IMR-90 (cell line): ENCODE measurements around the gene CCDC17. TPM values are rescaled to one million over a fixed set of nuclear protein-coding genes. Genes with fewer than 3 reads are reported as not detected.

Experiments
- ATAC-seq: fragments of 200-7000 bp; cut with Tn5 transposase; 2 replicates; pipeline ENCODE4 v1.9.1; 2020; ENCODE audit warnings: low read depth, mild to moderate bottlenecking, moderate library complexity
- BruUV-seq: library from RNA; stranded (reverse); fragments of 400-500 nt; replicated peaks from 2 replicates; lab custom pipeline; 2021; lab: Mats Ljungman, UMichigan
- CTCF ChIA-PET: fragments of 300-600 bp; formaldehyde crosslinking; extraction: SDS; loops from one replicate; lab custom pipeline; 2021; ENCODE audit warnings: antibody characterized with exemption; lab: Yijun Ruan, JAX
- POLR2A ChIA-PET: fragments of 300-600 bp; sonication (Branson Sonifier 250); formaldehyde crosslinking; loops from one replicate; lab custom pipeline; 2022; ENCODE audit warnings: antibody characterized with exemption; ENCODE audit not compliant: unreplicated experiment; lab: Charles Lee
- DNase-seq: peaks from one replicate; pipeline ENCODE4 v3.0.0; 2013
- H2AFZ ChIP-seq: replicated peaks from 2 replicates; pipeline ENCODE3; 2013; ENCODE audit warnings: low read length, mild to moderate bottlenecking; ENCODE audit not compliant: poor library complexity
- H2AK5ac ChIP-seq: 2 replicates; pipeline ENCODE4 v1.6.1; 2013; ENCODE audit warnings: low read depth, low read length, inconsistent platforms
- H2AK9ac ChIP-seq: replicated peaks from 2 replicates; pipeline ENCODE3; 2013; ENCODE audit warnings: mild to moderate bottlenecking, low read depth, low read length, moderate library complexity; ENCODE audit not compliant: poor library complexity
- H2BK120ac ChIP-seq: 2 replicates; pipeline ENCODE4 v1.6.1; 2013; ENCODE audit warnings: low read depth, low read length, inconsistent platforms
- H2BK15ac ChIP-seq: 3 replicates; pipeline ENCODE4 v1.6.1; 2013; ENCODE audit warnings: low read depth, low read length, inconsistent platforms
- H2BK20ac ChIP-seq: 2 replicates; pipeline ENCODE4 v1.6.1; 2013; ENCODE audit warnings: low read depth, mild to moderate bottlenecking, inconsistent platforms, low read length, moderate library complexity
- H2BK5ac ChIP-seq: 2 replicates; pipeline ENCODE4 v1.6.1; 2013; ENCODE audit warnings: mild to moderate bottlenecking, low read depth, low read length, inconsistent platforms; ENCODE audit not compliant: poor library complexity, severe bottlenecking
- H3K14ac ChIP-seq: replicated peaks from 2 replicates; pipeline ENCODE4 v1.6.1; 2013; ENCODE audit warnings: low read depth, low read length, inconsistent platforms
- H3K18ac ChIP-seq: 2 replicates; pipeline ENCODE4 v1.6.1; 2013; ENCODE audit warnings: low read depth, low read length, control low read depth
- H3K23ac ChIP-seq: 2 replicates; pipeline ENCODE4 v1.6.1; 2013; ENCODE audit warnings: low read depth, low read length, inconsistent platforms
- H3K27ac ChIP-seq: 2 replicates; pipeline ENCODE4 v1.5.1; 2013; ENCODE audit warnings: mild to moderate bottlenecking, control low read depth, low read length; ENCODE audit not compliant: insufficient read depth
- H3K27me3 ChIP-seq: 2 replicates; pipeline ENCODE4 v1.6.1; 2013; ENCODE audit warnings: low read length; ENCODE audit not compliant: control insufficient read depth, insufficient read depth
- H3K36me3 ChIP-seq: 2 replicates; pipeline ENCODE4 v1.6.1; 2013; ENCODE audit warnings: low read length, mixed read lengths; ENCODE audit not compliant: control insufficient read depth, insufficient read depth
- H3K4ac ChIP-seq: 2 replicates; pipeline ENCODE4 v1.6.1; 2013; ENCODE audit warnings: low read depth, low read length, inconsistent platforms
- H3K4me1 ChIP-seq: 2 replicates; pipeline ENCODE4 v1.6.1; 2013; ENCODE audit warnings: low read length, mixed read lengths; ENCODE audit not compliant: control insufficient read depth, insufficient read depth
- H3K4me2 ChIP-seq: 2 replicates; pipeline ENCODE4 v1.6.1; 2013; ENCODE audit warnings: low read depth, mild to moderate bottlenecking, control low read depth, low read length, moderate library complexity
- H3K4me3 ChIP-seq: 2 replicates; pipeline ENCODE4 v1.5.1; 2013; ENCODE audit warnings: low read depth, mild to moderate bottlenecking, control low read depth, low read length, moderate library complexity; ENCODE audit not compliant: insufficient read depth
- H3K56ac ChIP-seq: 2 replicates; pipeline ENCODE4 v1.6.1; 2013; ENCODE audit warnings: low read length, inconsistent platforms; ENCODE audit not compliant: insufficient read depth; ENCODE audit errors: extremely low read depth
- H3K79me1 ChIP-seq, 2 experiments: 2 replicates each; pipeline ENCODE4 v1.6.1; 2013; ENCODE audit warnings: low read length in 2 of 2, inconsistent platforms in 1 of 2, low read depth in 1 of 2
- H3K9ac ChIP-seq: 2 replicates; pipeline ENCODE4 v1.6.1; 2013; ENCODE audit warnings: low read depth, low read length, control low read depth
- H3K9me1 ChIP-seq: 2 replicates; pipeline ENCODE4 v1.6.1; 2013; ENCODE audit warnings: low read length, inconsistent platforms; ENCODE audit not compliant: insufficient read depth
- H3K9me3 ChIP-seq: 2 replicates; pipeline ENCODE4 v1.6.1; 2013; ENCODE audit warnings: low read length; ENCODE audit not compliant: control insufficient read depth, insufficient read depth
- H4K20me1 ChIP-seq: 2 replicates; pipeline ENCODE4 v1.6.1; 2013; ENCODE audit warnings: low read length, inconsistent platforms; ENCODE audit not compliant: insufficient read depth
- H4K5ac ChIP-seq: 2 replicates; pipeline ENCODE4 v1.6.1; 2013; ENCODE audit warnings: mild to moderate bottlenecking, low read depth, low read length, control low read depth
- H4K8ac ChIP-seq, 2 experiments: 2 replicates each; pipeline ENCODE4 v1.6.1; 2013; ENCODE audit warnings: low read depth in 2 of 2, low read length in 2 of 2, control low read depth in 1 of 2, inconsistent platforms in 1 of 2
- H4K91ac ChIP-seq: 2 replicates; pipeline ENCODE4 v1.6.1; 2013; ENCODE audit warnings: low read depth, low read length, inconsistent platforms; ENCODE audit not compliant: insufficient read depth
- BHLHE40 ChIP-seq: fragments of 150-350 bp; IDR thresholded peaks from 2 replicates; pipeline ENCODE4 v1.6.1; 2016; ENCODE audit warnings: mild to moderate bottlenecking, low read depth, low read length
- MAFK ChIP-seq: IDR thresholded peaks from 2 replicates; pipeline ENCODE4 v1.6.1; 2012; ENCODE audit warnings: low read depth, low read length, improper control_type of control experiment
- NFE2L2 ChIP-seq: fragments of 150-350 bp; IDR thresholded peaks from 2 replicates; pipeline ENCODE4 v1.6.1; 2016; ENCODE audit warnings: low read depth, mild to moderate bottlenecking, low read length
- POLR2A ChIP-seq: IDR thresholded peaks from 2 replicates; pipeline ENCODE4 v1.6.1; 2012; ENCODE audit warnings: mild to moderate bottlenecking, low read depth, low read length
- USF2 ChIP-seq: fragments of 150-350 bp; IDR thresholded peaks from 2 replicates; pipeline ENCODE4 v1.6.1; 2017; ENCODE audit warnings: mild to moderate bottlenecking, antibody characterized with exemption, low read length, low read depth
- dilution Hi-C: fragments of 300-500 bp; cut with HindIII; formaldehyde crosslinking; loops from one replicate; pipeline ENCODE4 v1.14.3; 2018; ENCODE audit warnings: low sequenced_read_pairs; ENCODE audit not compliant: unreplicated experiment
- in situ Hi-C: fragments of 300-500 bp; cut with MboI; formaldehyde crosslinking; loops from 3 replicates; pipeline ENCODE4 v1.14.3; 2019; ENCODE audit warnings: low sequenced_read_pairs, inconsistent platforms, mixed read lengths
- intact Hi-C: fragments of 100-400 bp; cut with micrococcal nuclease; formaldehyde crosslinking; loops from 2 replicates; pipeline ENCODE4 v1.10.0; 2022
- polyA plus RNA-seq, 3 experiments: library from polyadenylated mRNA; depleted of rRNA; stranded (reverse); fragments of >200 nt; gene quantifications; 2 replicates each; pipeline ENCODE4 v1.2.3, GENCODE V29; 2012; ENCODE audit warnings: low replicate concordance in 1 of 3
- total RNA-seq: library from RNA; depleted of rRNA; stranded (reverse); fragments of >200 nt; gene quantifications from 2 replicates; pipeline ENCODE4 v1.2.3, GENCODE V29; 2012

The CCDC17 gene
- total and polyA plus RNA-seq, 2 of the 4 experiments (the other 2 are of a cell fraction) = 0.18 to 0.26 TPM

GRCh38 chr1:45643978-45644377 lies 20.1 kb upstream of the CCDC17 start:
- Histone ChIP-seq H3K27ac (no peak overlapping the region), H2AK5ac (no peak overlapping the region), H3K79me1 (peaks cover 23 to 65% of the 10 kb centered on the region in 2 experiments), H3K9me3 (no peaks in the 10 kb centered on the region), H4K8ac (no peak overlapping the region), H3K4me1 (peaks cover 5% of the 10 kb centered on the region), H3K9ac (no peak overlapping the region), H3K4ac (no peak overlapping the region), H3K4me3 (no peak overlapping the region), H4K5ac (no peak overlapping the region), H2BK20ac (no peak overlapping the region), H3K23ac (no peak overlapping the region), H4K91ac (no peak overlapping the region), H2AK9ac (no peak overlapping the region), H3K27me3 (no peaks in the 10 kb centered on the region), H2BK5ac (no peak overlapping the region), H3K18ac (no peak overlapping the region), H3K4me2 (no peak overlapping the region), H2BK15ac (no peak overlapping the region), H3K56ac (no peak overlapping the region), H4K20me1 (peaks cover 12% of the 10 kb centered on the region; the same call in 1 of the 2 replicates), H2AFZ (no peak overlapping the region), H2BK120ac (no peak overlapping the region), H3K14ac (no peak overlapping the region), H3K9me1 (peaks cover 8% of the 10 kb centered on the region), H3K36me3 (peaks cover 37% of the 10 kb centered on the region)
- BruUV-seq = no TSS peak
- ChIA-PET POLR2A (no interaction called here), CTCF (no interaction called here)
- no peak for ATAC-seq
- no peak for TF ChIP-seq MAFK
- no peak for TF ChIP-seq NFE2L2
- no peak for TF ChIP-seq USF2
- no peak for TF ChIP-seq BHLHE40
- TF ChIP-seq POLR2A = no peak
- no peak for DNase-seq
- intact Hi-C loops (loop anchor here (5.0 kb wide), 1 partner anchor 238 kb away; no protein-coding TSS in a partner anchor), dilution Hi-C loops (no loop called here), in situ Hi-C loops (no loop called here)
